GM20000 (cell line): ENCODE measurements around the gene OVCA2.

Source experiments
- DNase-seq: peaks from one replicate; pipeline ENCODE4 v3.0.0; 2012; ENCODE audit warnings: low spot score
- TF ChIP-seq, protein P1 (sequence below): IDR thresholded peaks from 2 replicates; pipeline ENCODE4 v1.5.1; 2012; ENCODE audit warnings: mild to moderate bottlenecking, control low read depth; ENCODE audit errors: extremely low read depth, missing control alignments

The OVCA2 gene

DNA sequence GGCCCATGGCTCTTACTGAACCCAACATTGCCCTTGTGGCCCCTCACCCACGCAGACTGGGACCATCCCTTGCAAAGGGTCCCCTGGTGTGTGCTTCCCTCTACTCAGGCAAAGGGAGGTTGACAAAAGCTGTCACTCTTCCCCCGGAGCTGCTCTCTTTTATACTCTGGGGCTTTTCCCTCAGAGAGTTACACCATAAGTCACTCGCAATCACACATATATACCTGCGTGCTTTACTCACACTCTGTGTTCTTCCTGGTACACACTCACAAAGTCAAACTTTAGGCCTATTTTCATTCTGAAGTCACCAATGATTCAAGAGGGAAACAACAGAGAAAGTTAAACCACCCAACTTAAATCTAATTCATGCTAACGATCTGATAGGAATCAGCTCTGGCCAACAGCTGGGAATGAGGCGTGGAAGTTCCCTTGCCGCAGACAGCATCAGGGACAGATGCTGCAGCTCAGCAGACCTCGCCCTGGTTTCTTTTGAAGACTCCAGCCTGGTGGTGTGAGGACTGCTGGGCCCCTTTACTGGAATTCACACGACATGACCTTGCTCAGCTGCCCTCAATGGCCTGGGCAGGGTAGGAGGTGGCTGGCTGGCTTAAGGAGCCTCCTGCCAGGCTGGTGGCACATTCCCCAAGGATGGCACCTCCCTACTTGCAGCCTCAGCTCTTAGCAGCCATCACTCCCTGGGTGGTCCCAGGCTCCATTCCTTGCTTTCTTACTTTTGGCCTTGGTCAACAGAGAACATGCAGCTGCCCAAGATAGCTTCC is 40.4 kb downstream of the OVCA2 start:
- no peak for DNase-seq
- TF ChIP-seq, protein P1, sequence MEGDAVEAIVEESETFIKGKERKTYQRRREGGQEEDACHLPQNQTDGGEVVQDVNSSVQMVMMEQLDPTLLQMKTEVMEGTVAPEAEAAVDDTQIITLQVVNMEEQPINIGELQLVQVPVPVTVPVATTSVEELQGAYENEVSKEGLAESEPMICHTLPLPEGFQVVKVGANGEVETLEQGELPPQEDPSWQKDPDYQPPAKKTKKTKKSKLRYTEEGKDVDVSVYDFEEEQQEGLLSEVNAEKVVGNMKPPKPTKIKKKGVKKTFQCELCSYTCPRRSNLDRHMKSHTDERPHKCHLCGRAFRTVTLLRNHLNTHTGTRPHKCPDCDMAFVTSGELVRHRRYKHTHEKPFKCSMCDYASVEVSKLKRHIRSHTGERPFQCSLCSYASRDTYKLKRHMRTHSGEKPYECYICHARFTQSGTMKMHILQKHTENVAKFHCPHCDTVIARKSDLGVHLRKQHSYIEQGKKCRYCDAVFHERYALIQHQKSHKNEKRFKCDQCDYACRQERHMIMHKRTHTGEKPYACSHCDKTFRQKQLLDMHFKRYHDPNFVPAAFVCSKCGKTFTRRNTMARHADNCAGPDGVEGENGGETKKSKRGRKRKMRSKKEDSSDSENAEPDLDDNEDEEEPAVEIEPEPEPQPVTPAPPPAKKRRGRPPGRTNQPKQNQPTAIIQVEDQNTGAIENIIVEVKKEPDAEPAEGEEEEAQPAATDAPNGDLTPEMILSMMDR = no peak

DNA sequence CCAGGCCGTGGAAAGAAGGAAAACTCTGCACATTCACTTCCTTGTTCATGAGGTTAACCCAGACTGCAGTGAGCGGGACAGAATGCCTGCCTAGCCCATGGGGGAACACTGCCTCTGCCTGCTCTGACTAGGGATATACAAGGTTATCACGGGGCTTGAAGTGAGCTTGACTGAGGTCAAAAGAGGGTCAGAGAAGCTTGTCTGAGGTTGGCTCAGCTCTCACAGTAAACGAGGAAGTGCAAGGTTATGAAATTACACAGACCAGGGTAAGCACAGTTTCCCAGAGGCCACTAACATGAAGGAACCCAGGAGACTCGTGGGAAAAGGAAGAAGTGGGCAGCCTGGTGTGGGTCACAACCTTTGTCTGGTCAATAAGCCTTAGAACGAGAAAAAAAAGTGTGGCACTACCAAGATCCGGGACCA is 41.8 kb downstream of the OVCA2 start:
- DNase-seq = peak; percentile 75

DNA sequence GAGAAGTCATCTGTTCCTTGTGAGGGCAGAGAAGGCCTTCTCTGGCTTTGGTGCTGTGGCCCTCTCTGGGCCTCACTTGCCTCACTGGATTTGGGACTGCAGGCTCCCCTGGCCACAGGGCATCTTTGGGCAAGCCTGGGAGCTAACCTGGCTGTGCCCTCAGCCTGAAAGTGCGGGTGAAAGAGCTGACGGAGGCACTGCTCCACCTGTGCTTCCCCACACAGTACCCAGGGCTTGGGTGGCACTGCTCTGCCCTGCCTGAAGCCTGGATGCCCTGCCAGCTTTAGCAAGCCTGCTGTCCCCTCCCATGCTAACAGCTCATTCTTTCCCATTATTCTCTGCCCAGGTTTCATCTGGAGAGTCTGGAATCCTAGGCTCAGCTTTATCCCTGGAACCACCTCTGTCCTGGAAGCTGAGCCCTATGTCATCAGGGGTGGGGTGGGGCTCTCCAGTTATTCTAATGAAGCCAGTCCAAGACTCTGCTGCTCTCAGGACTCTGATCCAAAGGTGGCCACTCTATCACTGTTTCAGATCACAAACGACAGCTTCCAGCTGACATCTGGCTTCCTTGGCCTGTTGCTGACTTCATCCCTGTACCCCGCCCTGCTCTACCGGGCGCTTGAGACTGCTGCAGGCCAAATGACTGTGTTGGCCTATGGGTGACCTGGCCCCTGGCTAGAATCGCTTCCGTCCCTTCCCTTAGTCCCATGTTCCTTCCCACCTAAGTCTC is 42.4 kb downstream of the OVCA2 start:
- TF ChIP-seq, protein P1 = no peak
- no peak for DNase-seq

More for the DNA sequence above, 41.8 kb downstream of the OVCA2 start:
- TF ChIP-seq, protein P1 = no peak

DNA sequence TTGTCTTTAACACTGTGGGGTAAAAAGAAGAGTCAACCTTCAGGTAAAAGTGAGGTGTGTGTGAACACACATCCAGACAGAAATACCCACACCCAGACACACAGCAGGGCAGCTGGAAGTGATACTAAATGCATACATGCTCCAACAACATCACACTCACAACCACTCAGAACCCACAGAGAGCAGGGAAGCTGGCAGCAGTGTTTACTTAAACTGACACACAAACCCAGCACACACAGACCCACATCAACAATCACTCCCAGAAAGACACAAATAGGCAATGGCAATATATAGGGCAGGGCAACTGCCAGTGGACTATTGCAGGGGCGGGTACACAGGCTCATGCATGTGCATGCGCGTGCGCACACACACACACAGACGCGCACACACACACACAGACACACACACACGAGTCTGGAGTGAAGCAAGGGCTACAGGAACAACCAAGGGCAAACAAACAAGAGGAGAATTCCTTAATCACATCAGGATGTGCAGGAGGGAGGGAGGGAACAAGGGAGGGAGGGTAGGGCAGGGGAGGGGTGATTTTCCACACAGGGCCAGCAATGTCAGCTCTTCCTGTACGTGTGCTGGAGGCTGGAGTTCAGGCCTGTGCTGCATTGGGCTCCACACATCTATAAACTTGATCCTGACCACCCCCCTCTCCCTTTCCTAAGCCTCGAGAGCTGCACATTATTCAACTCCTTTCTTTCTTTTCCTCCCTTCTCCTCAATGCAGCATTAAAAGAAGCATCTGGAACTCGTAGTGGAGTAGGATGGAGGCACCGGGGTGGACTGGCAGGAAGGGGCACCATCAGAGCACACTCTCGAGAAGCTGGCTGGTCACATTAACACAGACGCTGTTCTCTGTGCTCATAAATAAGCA is 43.2 kb downstream of the OVCA2 start:
- TF ChIP-seq, protein P1 = no peak
- DNase-seq = no peak

DNA sequence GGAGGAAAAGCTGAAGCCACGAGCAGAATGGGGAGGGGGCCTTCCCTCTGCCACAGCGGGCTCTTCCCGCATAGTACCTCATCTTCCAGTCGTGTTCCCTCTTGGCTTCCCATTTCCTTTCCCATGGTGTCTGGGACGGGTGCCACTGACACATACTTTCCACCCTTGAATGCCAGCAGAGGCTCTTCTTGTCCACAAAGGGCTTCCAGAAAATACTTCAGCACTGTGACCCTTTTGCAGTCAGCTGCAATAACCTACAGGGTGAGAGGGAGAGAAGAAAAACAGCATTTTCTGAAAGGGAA is 43.8 kb downstream of the OVCA2 start:
- DNase-seq = no peak
- TF ChIP-seq, protein P1 = no peak

DNA sequence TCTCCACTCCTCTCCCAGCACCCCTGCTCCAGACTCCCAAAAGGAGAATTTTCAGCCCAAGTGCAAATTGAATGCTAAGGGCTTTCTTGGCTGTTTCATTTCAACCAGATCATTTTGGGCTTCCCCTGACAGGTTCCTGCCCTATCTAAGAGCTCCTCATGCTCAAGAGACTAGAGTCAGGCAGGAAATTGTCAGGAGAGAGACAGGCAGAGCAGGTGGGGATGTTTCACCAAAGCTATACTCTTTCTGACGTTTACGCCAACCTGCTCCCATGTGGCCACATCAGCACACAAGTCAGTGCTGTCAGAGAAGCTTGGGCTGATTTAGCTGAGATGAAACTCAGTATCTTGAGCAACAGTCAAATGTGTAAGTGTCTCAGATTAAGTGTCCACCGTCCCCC is 44.5 kb downstream of the OVCA2 start:
- DNase-seq = peak; percentile 37

More for the DNA sequence above, 44.5 kb downstream of the OVCA2 start:
- TF ChIP-seq, protein P1 = no peak
